ENCODE data around the gene ECM2. TPM values are rescaled to one million over a fixed set of nuclear protein-coding genes. Genes with fewer than 3 reads are reported as not detected.
A peak's percentile ranks its signal among the peaks of the same experiment; 100 is the strongest.

Gene ECM2
- total RNA-seq, 1 donor from 2014 or later: 0.26 TPM

GRCh38 chr9:92484563-92484962, 51.2 kb downstream of the ECM2 start:
- H3K4me3 ChIP-seq (ENCODE audit: low read depth, low read length): no peak overlapping the region
- no peaks in the 10 kb centered on the region for H3K36me3 ChIP-seq (ENCODE audit: control insufficient read depth, insufficient read depth, low read length)
- H3K27me3 ChIP-seq (ENCODE audit: control insufficient read depth, insufficient read depth, low read length): no peaks in the 10 kb centered on the region
- no peak for DNase-seq (ENCODE audit: low read depth)
- no peak for FAIRE-seq
- no peak for TF ChIP-seq CTCF (IDR thresholded peaks at IDR 0.05; ENCODE audit: insufficient read depth, low read length, severe bottlenecking)

- DNase-seq (ENCODE audit: low read depth) (peak; percentile 29), FAIRE-seq (no peak)
- Histone ChIP-seq H3K4me3 (ENCODE audit: low read depth, low read length) (no peak overlapping the region), H3K27me3 (ENCODE audit: control insufficient read depth, insufficient read depth, low read length) (no peaks in the 10 kb centered on the region), H3K36me3 (ENCODE audit: control insufficient read depth, insufficient read depth, low read length) (no peaks in the 10 kb centered on the region)
- no peak for TF ChIP-seq CTCF (IDR thresholded peaks at IDR 0.05; ENCODE audit: insufficient read depth, low read length, severe bottlenecking)
Measured at GRCh38 chr9:92483627-92484545, 51.9 kb downstream of the ECM2 start.

GRCh38 chr9:92482805-92483204, 53.0 kb downstream of the ECM2 start:
- no peaks in the 10 kb centered on the region for H3K36me3 ChIP-seq (ENCODE audit: control insufficient read depth, insufficient read depth, low read length)
- TF ChIP-seq CTCF (IDR thresholded peaks at IDR 0.05; ENCODE audit: insufficient read depth, low read length, severe bottlenecking): no peak
- H3K4me3 ChIP-seq (ENCODE audit: low read depth, low read length): no peak overlapping the region
- no peak for DNase-seq (ENCODE audit: low read depth)
- H3K27me3 ChIP-seq (ENCODE audit: control insufficient read depth, insufficient read depth, low read length): no peaks in the 10 kb centered on the region
- no peak for FAIRE-seq

GRCh38 chr9:92482329-92482728, 53.5 kb downstream of the ECM2 start, which contains the start of gene ASPN:
TSS of gene ASPN (minus strand) at chr9:92482506.
- TF ChIP-seq CTCF (IDR thresholded peaks at IDR 0.05; ENCODE audit: insufficient read depth, low read length, severe bottlenecking): no peak
- Histone ChIP-seq H3K36me3 (ENCODE audit: control insufficient read depth, insufficient read depth, low read length) (no peaks in the 10 kb centered on the region), H3K27me3 (ENCODE audit: control insufficient read depth, insufficient read depth, low read length) (no peaks in the 10 kb centered on the region), H3K4me3 (ENCODE audit: low read depth, low read length) (no peak within 1 kb of the TSS)
- FAIRE-seq (no peak), DNase-seq (ENCODE audit: low read depth) (no peak)

GRCh38 chr9:92480986-92481633, 54.7 kb downstream of the ECM2 start:
- no peak for FAIRE-seq
- Histone ChIP-seq H3K27me3 (ENCODE audit: control insufficient read depth, insufficient read depth, low read length) (no peaks in the 10 kb centered on the region), H3K36me3 (ENCODE audit: control insufficient read depth, insufficient read depth, low read length) (no peaks in the 10 kb centered on the region), H3K4me3 (ENCODE audit: low read depth, low read length) (no peak overlapping the region)
- TF ChIP-seq CTCF (IDR thresholded peaks at IDR 0.05; ENCODE audit: insufficient read depth, low read length, severe bottlenecking): no peak
- DNase-seq (ENCODE audit: low read depth): peak; percentile 74

All from bronchial epithelial cell (primary cell).